Stimulated activated CD8-positive, alpha-beta memory T cell treated with anti-CD3 and anti-CD28 coated beads, Interleukin-7, amount 100 ng/mL, for 48 hours (primary cell): ENCODE measurements around the gene MYO5B.
A peak's percentile ranks its signal among the peaks of the same experiment; 100 is the strongest.

ENCODE experiments used
- DNase-seq, 2 donors: peaks; one replicate each; pipeline ENCODE4 v3.0.0-alpha.2; 2020; ENCODE audit warnings: low read depth in 1 of 2; ENCODE audit errors: extremely low read depth in 1 of 2

Gene MYO5B

DNA sequence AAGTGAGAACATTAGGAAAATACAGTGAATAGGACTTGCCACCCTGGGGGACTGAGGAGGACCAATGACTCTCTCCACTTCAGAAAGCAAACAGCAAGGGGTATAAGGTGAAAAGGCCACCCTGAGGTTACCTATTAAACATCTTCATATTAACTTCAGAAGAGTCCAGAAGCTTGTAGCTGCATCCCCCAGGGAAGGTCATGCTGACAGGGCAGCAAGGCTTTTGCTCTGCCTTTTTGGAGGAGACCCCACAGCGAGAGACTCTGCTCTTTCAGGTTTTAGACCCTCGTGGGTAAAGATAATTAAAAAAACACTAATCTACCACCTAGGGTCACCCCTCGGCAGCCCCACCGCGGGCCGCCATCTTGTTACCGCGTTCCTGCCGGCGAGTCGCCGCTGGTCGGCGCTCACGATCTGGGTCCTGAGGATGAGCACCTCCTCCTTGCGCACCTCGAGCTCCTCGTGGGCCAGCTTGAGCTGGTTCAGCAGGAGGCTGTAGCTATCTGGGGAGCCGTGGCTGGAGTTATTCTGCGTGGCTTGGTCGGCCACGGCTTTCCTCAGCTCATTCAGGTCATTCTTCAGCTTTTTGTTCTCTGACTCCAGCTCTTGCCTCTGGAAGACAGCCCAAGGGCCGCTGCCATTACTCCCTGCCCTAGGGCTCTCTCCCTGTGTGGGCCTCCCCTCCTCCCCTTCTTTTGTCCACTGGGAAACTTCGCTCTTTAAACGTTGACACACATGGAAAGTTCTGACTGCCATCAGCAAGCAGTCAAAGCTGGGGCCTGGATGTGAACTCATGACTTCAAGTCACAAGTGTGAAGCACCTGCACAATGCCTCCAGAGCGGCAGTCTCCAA, 331.0 kb downstream of the MYO5B start:
- no peak for DNase-seq

DNA sequence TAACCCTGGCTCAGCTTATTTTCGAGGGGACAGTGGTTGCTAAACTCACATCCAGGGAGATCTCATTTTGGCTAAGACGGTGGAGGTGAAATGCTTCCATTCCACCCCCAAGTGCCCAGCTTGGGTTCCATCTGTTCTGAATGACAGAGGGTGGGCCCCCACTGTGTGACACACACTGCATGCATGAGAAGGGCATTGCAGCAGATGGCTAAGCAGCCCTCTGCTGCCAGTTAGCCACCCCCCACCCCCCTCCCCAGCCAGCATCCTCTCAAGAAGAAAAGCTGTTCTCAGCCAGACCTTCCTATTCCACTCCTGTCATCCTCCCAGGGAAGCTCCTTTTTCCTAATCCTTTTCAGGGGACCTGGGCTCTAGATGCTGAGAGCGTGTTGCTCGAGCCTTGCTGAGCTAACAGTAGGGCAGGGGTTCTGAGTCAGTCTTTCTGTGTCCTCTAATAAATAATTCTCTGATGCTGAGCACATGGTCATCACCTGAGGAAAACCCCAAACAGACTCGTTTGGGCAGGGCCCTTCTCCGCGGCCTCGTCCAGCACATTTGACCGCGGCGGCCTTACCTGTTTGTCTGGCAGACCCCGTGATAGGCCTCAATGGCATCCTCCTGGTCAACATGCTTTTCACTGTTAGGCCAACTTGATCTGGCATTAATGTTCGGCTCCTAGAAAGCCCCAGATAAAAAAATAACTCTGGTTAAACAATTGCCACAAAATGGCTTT, 332.1 kb downstream of the MYO5B start:
- DNase-seq = no peak

DNA sequence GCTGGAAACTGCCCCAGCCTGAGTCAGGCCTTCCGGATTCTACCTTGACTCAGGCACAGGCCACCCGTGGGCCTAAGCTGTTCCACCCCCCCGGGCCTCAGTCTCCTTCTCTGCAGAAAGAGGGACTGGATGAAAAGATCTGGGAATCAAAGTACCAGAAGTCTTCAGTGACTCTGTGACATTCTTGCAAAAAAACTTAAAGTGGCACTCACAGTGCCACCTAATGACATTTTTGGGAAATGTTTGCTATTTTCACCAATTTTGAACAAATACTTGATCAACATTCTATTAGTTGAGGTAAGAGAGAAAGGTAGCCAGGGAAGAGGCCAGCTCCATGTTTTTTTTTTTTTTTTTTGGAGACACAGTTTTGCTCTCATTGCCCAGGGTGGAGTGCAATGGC, 333.3 kb downstream of the MYO5B start:
- DNase-seq = no peak

DNA sequence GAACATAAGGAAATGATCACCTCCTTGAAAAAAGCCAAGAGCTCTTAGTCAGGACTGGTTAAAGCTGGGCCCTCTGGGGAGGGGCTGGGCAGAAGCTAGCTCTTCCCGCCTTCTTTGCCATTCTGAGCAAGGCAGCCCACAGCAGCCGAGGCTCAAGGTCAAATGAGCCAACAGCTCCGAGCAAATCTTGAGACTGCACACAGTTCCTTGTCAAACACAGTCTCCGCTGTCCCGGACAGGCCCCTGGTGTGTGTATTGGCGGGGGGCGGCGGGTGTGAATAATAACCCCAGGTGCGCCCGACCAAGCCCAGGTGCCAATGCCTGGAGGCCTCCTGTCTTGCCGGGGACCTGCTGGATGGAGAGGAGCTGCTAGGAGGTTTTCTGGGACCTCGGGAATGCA, 335.2 kb downstream of the MYO5B start:
- no peak for DNase-seq

DNA sequence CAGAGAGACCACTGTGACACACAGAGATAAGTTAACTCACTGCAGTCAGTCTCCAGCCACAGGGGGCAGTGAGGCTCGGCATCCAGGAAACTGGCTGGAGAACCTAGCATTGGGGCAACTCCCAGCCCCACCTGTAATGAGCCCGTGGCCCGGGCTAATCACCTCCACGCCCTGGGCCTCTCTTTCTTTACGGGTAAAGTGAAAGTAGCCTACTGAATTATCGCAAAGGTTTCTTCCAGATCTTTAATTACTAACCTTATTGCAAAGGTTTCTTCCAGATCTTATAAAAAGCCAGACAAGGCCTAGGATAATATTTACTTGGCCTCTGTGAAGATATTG, 336.0 kb downstream of the MYO5B start:
- DNase-seq = no peak

DNA sequence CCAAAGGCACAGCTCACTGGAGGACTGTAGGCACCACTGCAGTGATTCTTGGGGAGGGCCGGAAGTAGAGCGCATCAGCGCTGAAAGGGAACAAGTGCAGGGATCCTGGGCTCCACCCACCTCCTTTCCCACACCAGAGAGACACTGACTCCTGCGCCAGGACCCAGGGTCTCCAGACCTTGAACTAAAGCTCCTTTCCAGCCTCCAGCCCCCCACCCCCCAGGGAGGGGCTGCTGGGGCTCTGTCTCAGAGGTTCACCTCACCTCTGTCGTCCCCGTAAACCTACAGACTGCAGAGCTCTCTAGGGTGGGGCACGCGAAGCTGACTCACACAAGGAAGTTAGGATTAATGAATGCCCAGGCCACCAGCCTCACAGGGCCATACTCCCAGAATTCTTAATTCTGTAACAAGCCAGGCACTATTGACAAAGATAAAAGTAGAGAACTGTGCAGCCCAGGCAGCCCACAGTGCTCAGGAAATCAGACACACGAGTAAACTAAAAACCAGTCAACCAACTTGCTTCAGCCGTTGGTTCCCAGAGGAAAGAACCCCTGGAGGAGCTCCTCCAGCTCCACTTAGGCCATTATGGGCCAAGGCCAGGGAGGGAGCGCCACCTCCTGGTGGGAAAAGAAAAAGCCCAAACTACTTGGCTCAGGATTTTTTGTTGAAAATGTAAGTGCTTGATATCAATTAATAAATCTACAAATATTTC, 336.5 kb downstream of the MYO5B start:
- DNase-seq = peak; percentile 11 to 20

DNA sequence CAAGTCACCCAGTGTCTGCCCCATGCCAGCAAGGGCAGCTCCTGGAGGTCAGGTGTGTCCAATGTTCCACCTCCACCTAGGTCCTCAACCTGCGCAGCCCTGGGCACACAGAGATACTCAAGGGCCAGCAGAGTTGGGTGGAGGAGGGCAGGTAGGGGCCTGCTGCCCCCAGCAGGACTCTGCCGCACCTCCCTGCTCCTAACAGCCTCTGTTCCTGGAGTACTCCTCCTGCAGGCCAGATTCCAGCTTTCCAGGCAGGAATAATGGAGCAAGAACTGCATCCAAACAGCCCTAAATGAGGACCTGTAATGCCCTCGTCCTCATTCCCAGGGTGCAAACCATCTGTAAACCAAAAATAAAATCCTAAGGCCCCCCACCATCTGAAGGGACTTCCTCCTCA, 337.2 kb downstream of the MYO5B start:
- no peak for DNase-seq

DNA sequence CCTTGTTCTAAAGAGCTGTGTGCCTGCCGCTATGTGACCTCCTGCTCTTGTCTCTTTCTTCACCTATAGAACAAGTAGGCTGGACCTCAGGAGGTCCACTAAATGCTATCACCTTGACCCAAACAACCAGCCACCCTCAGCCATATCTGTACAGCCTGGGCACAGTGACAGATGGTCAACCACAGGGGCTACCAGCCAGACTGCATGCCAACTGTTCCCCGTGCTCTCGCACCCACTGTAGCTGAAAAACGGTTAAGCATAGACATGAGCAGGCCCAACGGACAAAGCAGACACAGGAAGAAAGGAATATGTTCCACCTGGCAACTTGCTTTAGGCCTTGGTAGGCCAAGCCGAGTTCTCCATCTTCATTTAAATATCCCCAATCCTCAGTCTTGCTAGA, 338.5 kb downstream of the MYO5B start:
- no peak for DNase-seq

DNA sequence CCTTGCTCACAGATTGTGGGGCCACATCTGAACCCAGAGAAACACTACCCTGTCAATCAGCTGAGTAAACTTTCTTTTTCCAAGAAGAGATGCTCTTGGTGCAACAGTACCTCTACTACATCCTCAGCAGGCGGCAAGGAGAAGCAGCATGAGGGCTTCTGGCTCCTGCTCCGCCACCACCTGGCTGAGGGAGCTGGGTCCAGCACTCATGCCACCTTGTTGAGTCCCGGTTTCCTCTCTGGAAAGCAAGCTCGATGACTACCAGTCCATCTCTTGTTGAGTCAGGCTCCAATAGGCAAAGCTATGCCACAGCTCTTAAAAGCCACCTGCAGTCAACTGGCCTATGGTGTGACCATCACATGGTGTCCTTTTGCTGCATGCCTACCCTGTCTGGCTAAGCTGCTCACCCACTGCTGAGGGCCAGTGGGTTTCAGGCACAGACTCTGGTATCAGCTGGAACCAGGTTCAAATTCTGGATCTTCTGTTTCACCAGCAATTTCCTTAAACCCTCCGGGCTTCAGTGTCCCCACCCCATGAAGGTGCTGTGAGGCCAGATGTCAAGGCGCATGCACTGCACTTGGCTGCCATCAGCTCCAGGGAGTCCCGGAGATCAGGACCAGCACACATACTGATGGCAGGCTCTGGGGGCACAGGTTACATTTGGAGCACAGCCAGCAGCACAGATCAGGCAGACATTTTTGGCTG, 339.1 kb downstream of the MYO5B start:
- DNase-seq = no peak

DNA sequence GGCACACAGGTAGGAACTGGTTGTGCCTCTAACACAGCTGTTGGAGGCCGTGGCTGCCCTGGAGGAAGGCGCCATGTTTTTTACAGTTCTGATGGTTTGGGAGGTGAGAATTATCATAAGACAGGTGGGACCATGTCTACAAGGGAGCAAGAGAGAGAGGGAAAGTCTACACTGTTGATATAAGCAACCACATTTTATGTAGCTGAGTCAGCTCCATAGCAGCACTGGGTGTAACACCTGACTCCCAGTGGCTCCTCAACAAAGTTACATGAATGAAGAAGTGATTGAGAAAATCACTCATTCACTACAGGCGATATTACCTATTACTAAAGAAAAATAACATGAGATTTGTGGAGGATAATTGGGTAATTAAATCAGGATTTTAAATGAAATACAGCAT, 340.3 kb downstream of the MYO5B start:
- DNase-seq = no peak

DNA sequence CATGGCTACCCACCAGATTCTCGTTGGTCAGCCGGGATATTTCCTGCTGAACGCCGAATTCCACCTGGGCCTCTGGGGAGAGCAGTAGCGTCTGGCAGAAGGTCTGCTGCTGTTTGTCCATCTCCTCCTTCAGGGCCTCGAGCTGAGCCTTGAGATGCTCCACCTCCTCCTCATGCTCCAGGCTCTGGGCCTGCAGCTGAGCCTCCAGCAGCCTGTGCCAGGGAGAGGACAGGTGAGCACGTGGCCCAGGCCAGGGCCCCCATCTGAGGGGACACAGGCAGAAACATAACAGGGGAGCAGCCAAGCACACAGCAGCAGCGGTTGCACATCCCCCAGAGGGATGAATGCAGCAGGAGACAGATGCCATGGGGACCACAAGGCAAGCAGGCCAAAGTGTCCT, 341.5 kb downstream of the MYO5B start:
- no peak for DNase-seq

DNA sequence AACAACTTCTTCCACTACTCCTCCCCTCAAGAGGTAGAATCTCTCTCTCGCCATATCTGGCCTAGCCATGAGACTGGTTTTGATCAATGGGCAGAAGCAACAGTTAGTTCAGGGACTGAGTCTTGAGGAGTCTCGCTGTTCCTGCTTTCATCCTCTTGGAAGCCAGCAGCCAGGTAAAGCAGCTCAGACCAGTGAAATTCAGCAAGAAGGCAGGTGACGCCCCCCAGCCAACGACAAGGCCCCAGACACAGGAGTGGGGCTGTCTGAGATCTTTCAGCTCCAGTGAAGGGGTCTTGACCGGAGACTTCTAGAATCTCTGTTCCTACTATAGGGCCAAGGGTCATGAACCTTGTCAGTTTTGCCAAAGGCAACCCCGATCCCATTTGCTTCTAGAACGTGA, 341.9 kb downstream of the MYO5B start:
- no peak for DNase-seq

DNA sequence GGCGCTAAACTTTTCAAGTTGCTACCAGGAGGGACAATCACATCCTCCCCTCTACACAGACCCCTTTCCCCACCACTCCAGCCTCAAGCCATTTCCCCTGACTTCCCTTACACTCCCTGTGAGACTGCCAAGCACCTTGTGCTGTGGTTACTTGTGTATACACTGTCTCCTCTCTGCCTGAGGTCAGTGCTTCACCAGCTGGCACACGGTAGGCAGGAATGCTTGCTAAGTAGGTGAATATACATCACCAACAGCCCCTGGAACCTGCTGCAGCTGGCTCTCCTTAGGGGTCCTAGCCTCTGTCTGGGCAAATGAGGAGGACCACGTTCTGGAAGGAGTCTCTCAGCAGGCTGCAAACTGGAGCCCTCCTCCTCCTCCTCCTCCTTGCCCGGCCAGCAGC, 343.3 kb downstream of the MYO5B start:
- no peak for DNase-seq

DNA sequence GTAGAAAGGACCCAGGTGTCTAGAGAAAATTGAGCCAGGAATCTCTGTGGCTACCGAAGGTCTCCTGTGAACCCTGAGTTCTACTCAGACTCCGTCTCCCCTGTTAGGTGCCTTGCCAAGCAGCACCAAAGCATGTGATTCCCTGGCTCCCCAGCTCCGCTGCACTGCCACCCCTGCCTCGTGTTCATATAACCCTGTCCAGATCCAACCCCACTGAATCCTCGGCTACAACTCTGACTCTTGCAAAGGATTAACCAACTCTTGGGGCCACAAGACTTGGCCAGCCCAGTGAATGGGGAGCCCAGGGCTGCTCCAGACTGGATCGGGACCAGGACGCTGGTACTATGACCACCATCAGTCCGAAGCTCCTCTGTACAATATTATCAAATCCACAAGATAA, 344.3 kb downstream of the MYO5B start:
- DNase-seq = no peak

DNA sequence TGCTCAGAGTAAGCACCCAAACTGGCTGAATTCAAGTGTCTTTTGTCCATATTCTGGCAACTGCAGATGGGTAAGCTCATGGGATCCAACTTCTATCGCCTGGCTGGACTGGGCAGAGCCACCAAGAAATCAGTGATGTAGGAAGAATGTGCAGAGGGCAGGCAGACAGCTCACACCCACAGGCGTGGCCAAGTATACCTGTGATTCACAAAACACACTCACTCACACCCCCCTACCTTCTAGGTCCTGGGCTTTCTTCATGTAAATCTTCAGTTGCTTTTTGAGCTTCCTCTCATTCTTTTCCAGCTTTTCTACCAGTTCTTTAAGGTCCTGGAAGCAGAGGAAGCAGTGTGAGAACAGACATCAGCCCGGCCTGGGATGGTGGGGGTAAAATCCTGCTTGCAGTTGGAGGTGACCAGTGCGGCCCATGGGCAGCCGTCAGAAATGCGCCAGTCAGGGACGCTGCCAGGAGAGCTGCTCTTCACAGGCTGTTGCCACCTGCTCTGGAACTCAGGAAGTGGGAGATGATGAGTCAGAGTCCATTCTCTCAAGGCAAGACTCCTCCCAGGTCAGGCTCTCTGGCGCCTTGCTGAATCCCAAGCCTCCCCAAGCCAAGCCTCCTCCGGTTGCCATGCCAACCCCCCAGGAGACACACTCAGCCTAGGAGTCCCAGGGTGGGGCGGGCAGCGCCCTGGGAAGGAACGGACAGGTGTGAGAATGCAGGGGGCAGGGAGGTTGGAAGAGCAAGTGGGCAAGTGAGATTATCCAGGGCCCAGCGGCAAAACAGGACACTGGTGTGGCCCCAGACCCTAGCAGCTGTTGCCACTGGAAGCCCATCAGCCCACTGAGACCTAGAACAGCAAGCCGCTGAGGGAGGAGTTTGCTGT, 345.4 kb downstream of the MYO5B start:
- DNase-seq = no peak

DNA sequence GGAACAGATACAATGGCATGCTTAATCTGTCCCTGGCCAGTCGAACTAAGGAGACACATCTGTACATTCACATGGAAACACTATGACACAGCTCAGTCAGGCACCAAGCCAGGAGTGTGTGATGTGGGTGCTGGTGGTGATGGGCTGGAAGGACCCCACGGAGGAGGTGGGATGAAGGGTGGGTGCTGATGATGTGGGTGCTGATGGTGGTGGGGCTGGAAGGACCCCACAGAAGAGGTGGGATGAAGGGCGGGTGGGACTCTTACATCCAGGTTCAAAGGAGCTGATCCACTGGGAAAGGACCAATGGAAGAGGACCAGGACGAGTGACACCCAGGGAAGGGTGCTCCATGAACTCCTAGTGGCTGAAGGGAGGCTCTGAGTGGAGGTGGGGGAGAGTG, 346.8 kb downstream of the MYO5B start:
- no peak for DNase-seq

DNA sequence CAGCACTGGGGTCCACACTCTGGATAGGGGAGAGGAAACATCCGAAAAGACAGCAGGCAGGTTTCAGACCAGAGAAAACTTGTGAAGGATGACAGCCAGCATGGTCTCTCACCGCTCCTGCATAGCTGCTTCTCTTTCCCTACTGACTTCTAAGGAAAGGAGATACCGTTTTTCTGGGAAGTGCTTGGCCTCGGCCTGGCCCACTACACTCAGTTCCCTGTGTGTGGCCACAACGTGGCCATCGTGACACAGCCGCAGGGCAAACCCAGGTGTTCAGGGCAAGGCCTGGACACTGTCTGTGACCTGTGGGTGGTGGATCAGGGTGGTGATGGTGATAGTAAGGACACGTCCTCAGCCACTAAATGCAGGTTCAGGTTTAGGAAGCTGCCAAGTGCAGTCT, 347.4 kb downstream of the MYO5B start:
- DNase-seq = no peak

DNA sequence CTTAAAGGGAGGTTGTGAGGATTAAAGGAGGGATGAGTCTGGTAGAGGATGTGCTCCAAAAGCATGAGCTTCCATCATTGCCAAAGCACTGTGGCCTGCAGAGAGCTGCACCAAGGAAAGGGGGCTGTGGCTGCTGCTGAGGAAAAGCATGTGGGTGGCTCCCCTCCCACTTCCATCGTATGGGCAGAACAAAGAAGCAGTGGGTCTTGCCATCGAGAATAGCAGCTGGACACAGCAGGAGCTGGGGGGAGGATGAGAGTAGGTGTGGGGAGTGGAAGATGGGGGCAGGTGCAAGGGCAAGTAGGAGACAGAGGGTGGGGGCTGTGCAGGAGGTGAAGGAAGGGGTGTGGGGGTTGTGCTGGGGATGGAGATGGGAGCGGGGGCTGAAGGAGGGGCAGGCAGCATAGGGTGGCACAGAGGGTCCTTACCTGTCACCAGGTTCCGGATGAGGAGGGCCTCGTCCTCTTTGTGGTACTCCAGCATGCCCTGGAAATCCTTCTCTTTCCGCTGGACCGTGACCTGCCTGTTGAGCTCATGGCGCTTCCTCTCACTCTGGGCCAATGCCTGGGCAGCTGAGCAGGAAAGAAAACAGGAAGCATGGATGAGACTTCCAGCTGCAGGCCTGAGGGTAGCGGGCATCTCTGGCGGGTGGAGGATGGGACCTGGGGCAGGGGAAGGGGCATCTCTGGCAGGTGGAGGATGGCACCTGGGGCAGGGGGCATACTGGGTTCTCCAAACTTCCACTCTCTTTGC, 348.1 kb downstream of the MYO5B start:
- no peak for DNase-seq

DNA sequence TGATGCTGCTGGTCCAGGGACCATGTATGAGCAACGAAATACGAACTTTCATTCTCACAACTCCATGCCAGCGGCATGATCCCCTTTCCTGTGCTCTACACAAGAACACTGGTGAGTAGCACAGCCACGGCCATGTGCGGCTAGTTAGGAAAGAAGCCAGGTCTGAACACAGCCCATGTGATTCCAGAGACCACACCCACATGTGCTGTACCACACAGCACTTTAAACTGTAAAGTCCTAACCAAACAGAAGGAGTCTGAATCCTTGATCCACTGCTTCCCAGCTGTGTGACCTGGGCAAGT, 348.6 kb downstream of the MYO5B start:
- DNase-seq = no peak
